HCT116 (cell line): Measurements from ENCODE around the gene MAP2K2.

ENCODE experiments used
- CBX3 ChIP-seq: IDR thresholded peaks from 2 replicates; pipeline ENCODE4 v1.6.1; 2012; ENCODE audit warnings: low read depth
- EZH2 ChIP-seq: fragments of 200-600 bp; sonication (generic); IDR thresholded peaks from 2 replicates; pipeline ENCODE4 v1.6.1; 2017; ENCODE audit warnings: antibody characterized with exemption, mixed run types
- JUND ChIP-seq: IDR thresholded peaks from 2 replicates; pipeline ENCODE4 v1.6.1; 2012
- POLR2A ChIP-seq: IDR thresholded peaks from 2 replicates; pipeline ENCODE4 v1.7.0; 2011; ENCODE audit warnings: borderline replicate concordance; ENCODE audit not compliant: insufficient read depth, insufficient read length; ENCODE audit errors: extremely low read depth
- POLR2AphosphoS5 ChIP-seq: IDR thresholded peaks from 2 replicates; pipeline ENCODE4 v1.6.1; 2011; ENCODE audit warnings: mild to moderate bottlenecking, low read depth, low read length, moderate library complexity
- RAD21 ChIP-seq: IDR thresholded peaks from 2 replicates; pipeline ENCODE4 v1.6.1; 2012; ENCODE audit warnings: low read depth, mild to moderate bottlenecking
- SIN3A ChIP-seq: IDR thresholded peaks from 2 replicates; pipeline ENCODE4 v1.6.1; 2012; ENCODE audit warnings: low read depth
- SP1 ChIP-seq: IDR thresholded peaks from 2 replicates; pipeline ENCODE4 v1.6.1; 2012; ENCODE audit warnings: low read depth
- YY1 ChIP-seq: IDR thresholded peaks from 2 replicates; pipeline ENCODE4 v1.6.1; 2011; ENCODE audit warnings: low read length, low read depth, moderate library complexity, mild to moderate bottlenecking; ENCODE audit not compliant: insufficient replicate concordance; ENCODE audit errors: extremely low read depth
- ZNF274 ChIP-seq: fragments of 200-500 bp; sonication (Bioruptor generic); IDR thresholded peaks from 2 replicates; pipeline ENCODE4 v1.6.1; 2014; ENCODE audit warnings: mild to moderate bottlenecking, low read depth, low read length, inconsistent platforms
- TF ChIP-seq, protein P1 (sequence below), 3 experiments: fragments of 200-600 bp in 1 of 3; sonication (generic) in 1 of 3; IDR thresholded peaks in 2 of 3; conservative IDR thresholded peaks in 1 of 3; 2 replicates each; pipeline ENCODE4 v1.5.1; 2012 to 2017; ENCODE audit warnings: low read depth in 2 of 3, low read length in 2 of 3, antibody characterized with exemption in 1 of 3, borderline replicate concordance in 1 of 3, control low read depth in 1 of 3, mild to moderate bottlenecking in 1 of 3, mixed read lengths in 1 of 3, mixed run types in 1 of 3, moderate library complexity in 1 of 3; ENCODE audit not compliant: insufficient read depth in 1 of 3
- TF ChIP-seq, protein P2 (sequence below): IDR thresholded peaks from 2 replicates; pipeline ENCODE4 v1.6.1; 2012
- TF ChIP-seq, protein P3 (sequence below): IDR thresholded peaks from 2 replicates; pipeline ENCODE4 v1.6.1; 2011; ENCODE audit warnings: mild to moderate bottlenecking, low read length, moderate library complexity; ENCODE audit not compliant: insufficient replicate concordance; ENCODE audit errors: extremely low read depth
- TF ChIP-seq, protein P4 (sequence below): IDR thresholded peaks from 2 replicates; pipeline ENCODE4 v1.6.1; 2012; ENCODE audit warnings: low read depth

DNA sequence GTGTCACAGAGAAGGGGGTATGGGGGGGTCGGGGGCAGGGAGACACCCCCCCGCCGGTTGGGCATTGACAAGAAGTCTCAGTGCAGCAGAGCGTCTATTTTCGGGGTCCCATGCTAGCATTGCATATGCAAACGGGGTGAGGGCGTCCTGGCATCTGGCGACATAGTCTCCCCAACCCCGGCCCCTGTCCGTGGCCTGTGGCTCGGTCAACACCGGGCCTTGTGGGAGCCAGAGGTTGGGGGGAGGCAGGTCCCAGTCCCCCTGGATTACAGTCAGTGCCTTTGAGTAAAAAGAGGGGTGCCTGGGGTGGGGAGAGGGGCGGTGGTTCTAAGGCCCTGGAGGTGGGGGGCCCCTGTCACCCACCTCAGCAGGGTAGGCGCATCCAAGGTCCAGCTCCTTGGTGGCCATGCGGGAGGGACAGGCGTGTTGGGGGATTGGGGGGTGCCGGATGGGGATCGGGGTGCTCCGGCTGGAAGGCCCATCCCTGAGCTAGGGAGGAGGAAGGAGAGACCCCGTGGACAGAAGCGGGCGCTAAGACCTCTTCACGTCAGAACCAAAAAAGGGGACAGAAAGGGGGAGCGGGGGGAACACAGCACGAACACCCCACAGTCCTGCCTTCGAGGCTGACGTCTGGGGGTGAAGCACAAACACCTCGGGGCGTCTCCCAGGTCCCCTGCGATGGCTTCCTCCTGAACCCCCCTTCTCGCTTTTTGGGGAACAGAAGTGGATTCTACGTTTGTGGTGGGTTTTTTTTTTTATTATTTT, 78.1 kb downstream of the MAP2K2 start:
- no peak for TF ChIP-seq POLR2AphosphoS5
- TF ChIP-seq, protein P1, sequence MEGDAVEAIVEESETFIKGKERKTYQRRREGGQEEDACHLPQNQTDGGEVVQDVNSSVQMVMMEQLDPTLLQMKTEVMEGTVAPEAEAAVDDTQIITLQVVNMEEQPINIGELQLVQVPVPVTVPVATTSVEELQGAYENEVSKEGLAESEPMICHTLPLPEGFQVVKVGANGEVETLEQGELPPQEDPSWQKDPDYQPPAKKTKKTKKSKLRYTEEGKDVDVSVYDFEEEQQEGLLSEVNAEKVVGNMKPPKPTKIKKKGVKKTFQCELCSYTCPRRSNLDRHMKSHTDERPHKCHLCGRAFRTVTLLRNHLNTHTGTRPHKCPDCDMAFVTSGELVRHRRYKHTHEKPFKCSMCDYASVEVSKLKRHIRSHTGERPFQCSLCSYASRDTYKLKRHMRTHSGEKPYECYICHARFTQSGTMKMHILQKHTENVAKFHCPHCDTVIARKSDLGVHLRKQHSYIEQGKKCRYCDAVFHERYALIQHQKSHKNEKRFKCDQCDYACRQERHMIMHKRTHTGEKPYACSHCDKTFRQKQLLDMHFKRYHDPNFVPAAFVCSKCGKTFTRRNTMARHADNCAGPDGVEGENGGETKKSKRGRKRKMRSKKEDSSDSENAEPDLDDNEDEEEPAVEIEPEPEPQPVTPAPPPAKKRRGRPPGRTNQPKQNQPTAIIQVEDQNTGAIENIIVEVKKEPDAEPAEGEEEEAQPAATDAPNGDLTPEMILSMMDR (IDR thresholded peaks at IDR 0.05 in 2 of 3, conservative IDR thresholded peaks at IDR 0.05 in 1 of 3; ENCODE audit: borderline replicate concordance in 1 of 3, insufficient read depth in 1 of 3, low read depth in 2 of 3, low read length in 2 of 3) = no peak
- TF ChIP-seq, protein P2, sequence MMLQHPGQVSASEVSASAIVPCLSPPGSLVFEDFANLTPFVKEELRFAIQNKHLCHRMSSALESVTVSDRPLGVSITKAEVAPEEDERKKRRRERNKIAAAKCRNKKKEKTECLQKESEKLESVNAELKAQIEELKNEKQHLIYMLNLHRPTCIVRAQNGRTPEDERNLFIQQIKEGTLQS = no peak
- TF ChIP-seq YY1 = no peak
- TF ChIP-seq CBX3 = no peak
- TF ChIP-seq, protein P3, sequence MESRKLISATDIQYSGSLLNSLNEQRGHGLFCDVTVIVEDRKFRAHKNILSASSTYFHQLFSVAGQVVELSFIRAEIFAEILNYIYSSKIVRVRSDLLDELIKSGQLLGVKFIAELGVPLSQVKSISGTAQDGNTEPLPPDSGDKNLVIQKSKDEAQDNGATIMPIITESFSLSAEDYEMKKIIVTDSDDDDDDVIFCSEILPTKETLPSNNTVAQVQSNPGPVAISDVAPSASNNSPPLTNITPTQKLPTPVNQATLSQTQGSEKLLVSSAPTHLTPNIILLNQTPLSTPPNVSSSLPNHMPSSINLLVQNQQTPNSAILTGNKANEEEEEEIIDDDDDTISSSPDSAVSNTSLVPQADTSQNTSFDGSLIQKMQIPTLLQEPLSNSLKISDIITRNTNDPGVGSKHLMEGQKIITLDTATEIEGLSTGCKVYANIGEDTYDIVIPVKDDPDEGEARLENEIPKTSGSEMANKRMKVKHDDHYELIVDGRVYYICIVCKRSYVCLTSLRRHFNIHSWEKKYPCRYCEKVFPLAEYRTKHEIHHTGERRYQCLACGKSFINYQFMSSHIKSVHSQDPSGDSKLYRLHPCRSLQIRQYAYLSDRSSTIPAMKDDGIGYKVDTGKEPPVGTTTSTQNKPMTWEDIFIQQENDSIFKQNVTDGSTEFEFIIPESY = no peak
- no peak for TF ChIP-seq ZNF274
- no peak for TF ChIP-seq JUND
- no peak for TF ChIP-seq POLR2A
- TF ChIP-seq SIN3A = no peak
- TF ChIP-seq RAD21 = no peak
- TF ChIP-seq EZH2 = no peak
- TF ChIP-seq SP1 = no peak
- TF ChIP-seq, protein P4, sequence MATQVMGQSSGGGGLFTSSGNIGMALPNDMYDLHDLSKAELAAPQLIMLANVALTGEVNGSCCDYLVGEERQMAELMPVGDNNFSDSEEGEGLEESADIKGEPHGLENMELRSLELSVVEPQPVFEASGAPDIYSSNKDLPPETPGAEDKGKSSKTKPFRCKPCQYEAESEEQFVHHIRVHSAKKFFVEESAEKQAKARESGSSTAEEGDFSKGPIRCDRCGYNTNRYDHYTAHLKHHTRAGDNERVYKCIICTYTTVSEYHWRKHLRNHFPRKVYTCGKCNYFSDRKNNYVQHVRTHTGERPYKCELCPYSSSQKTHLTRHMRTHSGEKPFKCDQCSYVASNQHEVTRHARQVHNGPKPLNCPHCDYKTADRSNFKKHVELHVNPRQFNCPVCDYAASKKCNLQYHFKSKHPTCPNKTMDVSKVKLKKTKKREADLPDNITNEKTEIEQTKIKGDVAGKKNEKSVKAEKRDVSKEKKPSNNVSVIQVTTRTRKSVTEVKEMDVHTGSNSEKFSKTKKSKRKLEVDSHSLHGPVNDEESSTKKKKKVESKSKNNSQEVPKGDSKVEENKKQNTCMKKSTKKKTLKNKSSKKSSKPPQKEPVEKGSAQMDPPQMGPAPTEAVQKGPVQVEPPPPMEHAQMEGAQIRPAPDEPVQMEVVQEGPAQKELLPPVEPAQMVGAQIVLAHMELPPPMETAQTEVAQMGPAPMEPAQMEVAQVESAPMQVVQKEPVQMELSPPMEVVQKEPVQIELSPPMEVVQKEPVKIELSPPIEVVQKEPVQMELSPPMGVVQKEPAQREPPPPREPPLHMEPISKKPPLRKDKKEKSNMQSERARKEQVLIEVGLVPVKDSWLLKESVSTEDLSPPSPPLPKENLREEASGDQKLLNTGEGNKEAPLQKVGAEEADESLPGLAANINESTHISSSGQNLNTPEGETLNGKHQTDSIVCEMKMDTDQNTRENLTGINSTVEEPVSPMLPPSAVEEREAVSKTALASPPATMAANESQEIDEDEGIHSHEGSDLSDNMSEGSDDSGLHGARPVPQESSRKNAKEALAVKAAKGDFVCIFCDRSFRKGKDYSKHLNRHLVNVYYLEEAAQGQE = no peak
